HCT116 (cell line): ENCODE results near the gene VSX2.

Experiments used
- ATF3 ChIP-seq: IDR thresholded peaks from 2 replicates; pipeline ENCODE4 v1.6.1; 2012
- CTCF ChIP-seq, 3 experiments: fragments of 200-600 bp in 1 of 3; sonication (generic) in 1 of 3; IDR thresholded peaks in 2 of 3; conservative IDR thresholded peaks in 1 of 3; 2 replicates each; pipeline ENCODE4 v1.5.1; 2012 to 2017; ENCODE audit warnings: low read depth in 2 of 3, low read length in 2 of 3, antibody characterized with exemption in 1 of 3, borderline replicate concordance in 1 of 3, control low read depth in 1 of 3, mild to moderate bottlenecking in 1 of 3, mixed read lengths in 1 of 3, mixed run types in 1 of 3, moderate library complexity in 1 of 3; ENCODE audit not compliant: insufficient read depth in 1 of 3
- EZH2 ChIP-seq: fragments of 200-600 bp; sonication (generic); IDR thresholded peaks from 2 replicates; pipeline ENCODE4 v1.6.1; 2017; ENCODE audit warnings: antibody characterized with exemption, mixed run types
- EZH2phosphoT487 ChIP-seq: fragments of 200-600 bp; IDR thresholded peaks from 2 replicates; pipeline ENCODE4 v1.6.1; 2018; ENCODE audit warnings: antibody characterized with exemption, borderline replicate concordance
- POLR2A ChIP-seq: IDR thresholded peaks from 2 replicates; pipeline ENCODE4 v1.7.0; 2011; ENCODE audit warnings: borderline replicate concordance; ENCODE audit not compliant: insufficient read depth, insufficient read length; ENCODE audit errors: extremely low read depth

- no peak for TF ChIP-seq POLR2A
- TF ChIP-seq EZH2: no peak
- TF ChIP-seq ATF3: no peak
- TF ChIP-seq CTCF (IDR thresholded peaks at IDR 0.05 in 2 of 3, conservative IDR thresholded peaks at IDR 0.05 in 1 of 3; ENCODE audit: borderline replicate concordance in 1 of 3, insufficient read depth in 1 of 3, low read depth in 2 of 3, low read length in 2 of 3): no peak
- no peak for TF ChIP-seq EZH2phosphoT487
Measured at GRCh38 chr14:74237441-74237840, 1.8 kb upstream of the VSX2 start.
